Astrocyte (in vitro differentiated cells and primary cell): Measurements from ENCODE around the gene ITGB2. TPM values are rescaled to one million over a fixed set of nuclear protein-coding genes. Genes with fewer than 3 reads are reported as not detected.

Experiments used
- DNase-seq: peaks from one replicate; pipeline ENCODE4 v3.0.0-alpha.2; 2010; ENCODE audit warnings: low read depth
- FAIRE-seq: peaks from 2 replicates; lab custom pipeline; 2011; peaks lifted over from hg19 to GRCh38; lab: Jason Lieb, UNC
- H2AFZ ChIP-seq: 2 replicates; pipeline ENCODE4 v1.6.0; 2012; ENCODE audit warnings: low read depth, low read length, inconsistent platforms
- H3K27ac ChIP-seq: 2 replicates; pipeline ENCODE4 v1.5.1; 2011; ENCODE audit warnings: low read depth, low read length, inconsistent platforms
- H3K27me3 ChIP-seq: 2 replicates; pipeline ENCODE4 v1.6.0; 2011; ENCODE audit warnings: low read length, inconsistent platforms; ENCODE audit not compliant: insufficient read depth
- H3K36me3 ChIP-seq: 2 replicates; pipeline ENCODE4 v1.5.1; 2011; ENCODE audit warnings: low read length, inconsistent platforms; ENCODE audit not compliant: insufficient read depth
- H3K4me1 ChIP-seq: 2 replicates; pipeline ENCODE4 v1.5.1; 2011; ENCODE audit warnings: low read length, inconsistent platforms; ENCODE audit not compliant: insufficient read depth
- H3K4me2 ChIP-seq: 2 replicates; pipeline ENCODE4 v1.6.0; 2012; ENCODE audit warnings: low read length, inconsistent platforms
- H3K4me3 ChIP-seq: 2 replicates; pipeline ENCODE4 v1.5.1; 2011; ENCODE audit warnings: low read depth, mild to moderate bottlenecking, low read length, inconsistent platforms; ENCODE audit not compliant: insufficient read depth
- H3K79me2 ChIP-seq: 2 replicates; pipeline ENCODE4 v1.6.0; 2012; ENCODE audit warnings: mild to moderate bottlenecking, low read length, inconsistent platforms; ENCODE audit not compliant: insufficient read depth
- H3K9ac ChIP-seq: 2 replicates; pipeline ENCODE4 v1.6.0; 2012; ENCODE audit warnings: mild to moderate bottlenecking, low read length, inconsistent platforms
- H3K9me3 ChIP-seq: 2 replicates; pipeline ENCODE4 v1.5.1; 2012; ENCODE audit warnings: low read depth, mild to moderate bottlenecking, low read length, inconsistent platforms; ENCODE audit not compliant: insufficient read depth
- H4K20me1 ChIP-seq: 2 replicates; pipeline ENCODE4 v1.6.0; 2012; ENCODE audit warnings: low read length, inconsistent platforms; ENCODE audit not compliant: insufficient read depth
- H3K27ac Mint-ChIP-seq: one replicate; pipeline ENCODE4 v1.8.0; 2021; ENCODE audit warnings: mild to moderate bottlenecking, mixed read lengths; ENCODE audit not compliant: unreplicated experiment
- H3K27me3 Mint-ChIP-seq: one replicate; pipeline ENCODE4 v1.8.0; 2021; ENCODE audit warnings: low read depth, mixed read lengths; ENCODE audit not compliant: unreplicated experiment
- H3K36me3 Mint-ChIP-seq: one replicate; pipeline ENCODE4 v1.8.0; 2021; ENCODE audit warnings: low read depth, mixed read lengths; ENCODE audit not compliant: unreplicated experiment
- H3K4me1 Mint-ChIP-seq: one replicate; pipeline ENCODE4 v1.8.0; 2021; ENCODE audit warnings: low read depth, mixed read lengths; ENCODE audit not compliant: unreplicated experiment
- H3K4me3 Mint-ChIP-seq: one replicate; pipeline ENCODE4 v1.8.0; 2021; ENCODE audit warnings: mild to moderate bottlenecking, moderate library complexity, mixed read lengths; ENCODE audit not compliant: unreplicated experiment
- H3K9me3 Mint-ChIP-seq: one replicate; pipeline ENCODE4 v1.8.0; 2021; ENCODE audit warnings: mild to moderate bottlenecking, mixed read lengths; ENCODE audit not compliant: unreplicated experiment
- EZH2 ChIP-seq: IDR thresholded peaks from 2 replicates; pipeline ENCODE4 v1.6.1; 2012; ENCODE audit warnings: mild to moderate bottlenecking, low read length, inconsistent platforms; ENCODE audit not compliant: insufficient read depth
- total RNA-seq: library from RNA; stranded (reverse); gene quantifications from 2 replicates; pipeline ENCODE4 v1.2.1, GENCODE V29; 2021
- TF ChIP-seq, protein P1 (sequence below): IDR thresholded peaks from 2 replicates; pipeline ENCODE4 v1.5.1; 2011; ENCODE audit warnings: low read depth, mild to moderate bottlenecking, inconsistent platforms, low read length, moderate library complexity; ENCODE audit not compliant: insufficient read depth

The ITGB2 gene
- total RNA-seq, 1 donor from 2014 or later, result 0.61 TPM

DNA sequence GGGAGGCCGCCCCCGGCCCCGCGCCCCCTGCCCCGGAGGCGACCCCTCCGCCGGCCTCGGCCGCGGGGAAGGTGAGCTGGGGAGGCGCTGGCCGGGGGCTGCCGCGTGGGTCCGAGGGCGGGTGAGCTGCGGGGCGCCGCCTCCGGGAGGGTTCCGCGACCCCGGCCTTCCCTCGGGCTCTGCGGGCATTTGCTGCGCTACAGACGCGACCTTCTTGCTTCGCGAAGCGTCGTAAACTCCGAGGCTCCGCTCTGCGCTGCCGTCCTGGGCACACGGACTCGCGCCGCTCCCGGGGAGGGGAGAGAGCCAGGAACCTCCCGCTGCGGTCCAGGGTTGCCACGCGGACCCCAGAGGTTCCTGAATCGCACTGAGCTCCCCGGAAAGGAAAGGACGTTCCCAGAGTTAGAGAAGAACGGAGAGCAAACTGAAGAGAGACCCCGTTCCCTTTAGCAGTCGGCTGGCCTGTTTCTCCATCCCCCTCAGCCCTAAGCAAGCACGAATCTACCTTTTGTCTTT is 19.5 kb upstream of the ITGB2 start:
- H3K9me3 Mint-ChIP-seq, result peaks cover 2% of the 10 kb centered on the region
- DNase-seq (no peak), FAIRE-seq (no peak)
- Histone ChIP-seq H3K9me3 (no peaks in the 10 kb centered on the region), H3K79me2 (peaks cover 59% of the 10 kb centered on the region), H3K9ac (peak overlapping the region; percentile 87), H3K27me3 (no peaks in the 10 kb centered on the region), H3K36me3 (peaks cover 3% of the 10 kb centered on the region), H3K4me1 (peaks cover 21% of the 10 kb centered on the region), H2AFZ (peak overlapping the region; percentile 86), H3K4me2 (peak overlapping the region; percentile 99), H4K20me1 (peaks cover 47% of the 10 kb centered on the region), H3K4me3 (peak overlapping the region; percentile 89), H3K27ac (peak overlapping the region; percentile 38)
- peak overlapping the region; percentile 82 for H3K27ac Mint-ChIP-seq
- peaks cover 13% of the 10 kb centered on the region for H3K4me1 Mint-ChIP-seq
- peak overlapping the region; percentile 92 for H3K4me3 Mint-ChIP-seq
- peaks cover 24% of the 10 kb centered on the region for H3K36me3 Mint-ChIP-seq
- peaks cover 42% of the 10 kb centered on the region for H3K27me3 Mint-ChIP-seq
- no peak for TF ChIP-seq EZH2
- TF ChIP-seq, protein P1, sequence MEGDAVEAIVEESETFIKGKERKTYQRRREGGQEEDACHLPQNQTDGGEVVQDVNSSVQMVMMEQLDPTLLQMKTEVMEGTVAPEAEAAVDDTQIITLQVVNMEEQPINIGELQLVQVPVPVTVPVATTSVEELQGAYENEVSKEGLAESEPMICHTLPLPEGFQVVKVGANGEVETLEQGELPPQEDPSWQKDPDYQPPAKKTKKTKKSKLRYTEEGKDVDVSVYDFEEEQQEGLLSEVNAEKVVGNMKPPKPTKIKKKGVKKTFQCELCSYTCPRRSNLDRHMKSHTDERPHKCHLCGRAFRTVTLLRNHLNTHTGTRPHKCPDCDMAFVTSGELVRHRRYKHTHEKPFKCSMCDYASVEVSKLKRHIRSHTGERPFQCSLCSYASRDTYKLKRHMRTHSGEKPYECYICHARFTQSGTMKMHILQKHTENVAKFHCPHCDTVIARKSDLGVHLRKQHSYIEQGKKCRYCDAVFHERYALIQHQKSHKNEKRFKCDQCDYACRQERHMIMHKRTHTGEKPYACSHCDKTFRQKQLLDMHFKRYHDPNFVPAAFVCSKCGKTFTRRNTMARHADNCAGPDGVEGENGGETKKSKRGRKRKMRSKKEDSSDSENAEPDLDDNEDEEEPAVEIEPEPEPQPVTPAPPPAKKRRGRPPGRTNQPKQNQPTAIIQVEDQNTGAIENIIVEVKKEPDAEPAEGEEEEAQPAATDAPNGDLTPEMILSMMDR, result no peak

DNA sequence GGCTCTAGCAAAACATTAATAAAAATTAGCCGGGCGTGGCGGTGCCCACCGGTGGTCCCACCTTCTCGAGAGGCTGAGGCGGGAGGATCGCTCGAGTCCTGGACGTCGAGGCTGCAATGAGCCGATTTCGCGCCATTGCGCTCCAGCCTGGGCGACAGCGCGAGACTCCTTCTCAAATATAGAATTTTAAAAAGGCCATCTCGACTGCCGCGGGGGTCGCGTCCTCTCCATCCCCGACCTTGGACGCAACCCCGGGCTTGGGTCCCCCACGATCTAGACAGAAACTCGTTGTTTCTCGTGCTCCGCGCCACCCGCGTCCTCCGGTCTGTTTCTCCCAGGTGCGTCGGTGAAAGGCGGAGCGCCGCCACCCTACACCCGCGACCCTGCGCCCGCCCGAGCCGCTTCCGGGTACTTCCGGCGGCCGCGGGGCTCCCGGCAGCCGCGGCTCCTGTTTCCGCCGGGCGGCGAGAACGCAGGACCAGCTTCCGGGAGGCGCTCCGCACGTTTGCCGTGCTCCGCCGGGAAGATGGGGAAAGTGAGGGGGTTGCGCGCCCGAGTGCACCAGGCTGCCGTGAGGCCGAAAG is 18.9 kb upstream of the ITGB2 start, which contains the start of gene SLX9:
Gene SLX9, plus strand, starts transcription at position 498 of the 584 bp plus-strand sequence. Its CDS starts 29 bp downstream, at position 527.
- peak within 1 kb of the TSS; percentile 98 for H2AFZ ChIP-seq
- DNase-seq (peak; percentile 57), FAIRE-seq (no peak)
- peaks cover 2% of the 10 kb centered on the region for H3K9me3 Mint-ChIP-seq
- H3K9ac ChIP-seq, result peak within 1 kb of the TSS; percentile 87
- TF ChIP-seq, protein P1, result no peak
- TF ChIP-seq EZH2, result no peak
- peak within 1 kb of the TSS; percentile 39 for H3K27ac ChIP-seq
- H4K20me1 ChIP-seq, result peaks cover 42% of the 10 kb centered on the region
- no peaks in the 10 kb centered on the region for H3K9me3 ChIP-seq
- peaks cover under 1% of the 10 kb centered on the region for H3K27me3 ChIP-seq
- peaks cover 21% of the 10 kb centered on the region for H3K4me1 ChIP-seq
- peaks cover 3% of the 10 kb centered on the region for H3K36me3 ChIP-seq
- peak within 1 kb of the TSS; percentile 82 for H3K27ac Mint-ChIP-seq
- H3K27me3 Mint-ChIP-seq, result peaks cover 43% of the 10 kb centered on the region
- peak within 1 kb of the TSS; percentile 99 for H3K4me2 ChIP-seq
- H3K4me1 Mint-ChIP-seq, result peaks cover 13% of the 10 kb centered on the region
- H3K4me3 ChIP-seq, result peak within 1 kb of the TSS; percentile 89
- peak within 1 kb of the TSS; percentile 92 for H3K4me3 Mint-ChIP-seq
- peaks cover 54% of the 10 kb centered on the region for H3K79me2 ChIP-seq
- peaks cover 20% of the 10 kb centered on the region for H3K36me3 Mint-ChIP-seq
